ENCODE results near the gene TMEM9.

GRCh38 chr1:201153474-201154388 lies 543 bp downstream of the TMEM9 start:
- no peak for TF ChIP-seq CTCF (IDR thresholded peaks at IDR 0.05)
- TF ChIP-seq POLR2A (IDR thresholded peaks at IDR 0.05), result no peak
